Heart left ventricle (tissue), 16 donors: ENCODE results near the gene TTC33. TPM values are rescaled to one million over a fixed set of nuclear protein-coding genes. Genes with fewer than 3 reads are reported as not detected.
A peak's percentile ranks its signal among the peaks of the same experiment; 100 is the strongest.

Experiments used
- ATAC-seq, 4 donors: fragments of 200-7000 bp; cut with Tn5 transposase; one replicate each; pipeline ENCODE4 v1.9.1; 2020 to 2022; ENCODE audit warnings: moderate library complexity in 4 of 4, mild to moderate bottlenecking in 3 of 4, moderate number of reproducible peaks in 1 of 4
- DNase-seq, 5 donors: peaks; one replicate each; pipeline ENCODE4 v3.0.0-alpha.2; 2020
- H3K27ac ChIP-seq, 12 donors: fragments of 200-600 bp; sonication (generic) in 4 of 12; one replicate each; pipeline versions ENCODE4 v1.5.0 to v1.8.0; 2016 to 2022; ENCODE audit warnings: mild to moderate bottlenecking in 2 of 12
- H3K27me3 ChIP-seq, 9 donors: fragments of 200-600 bp; sonication (generic) in 2 of 9; one replicate each; pipeline versions ENCODE4 v1.5.1 to v1.8.0; 2016 to 2022; ENCODE audit warnings: mild to moderate bottlenecking in 3 of 9
- H3K36me3 ChIP-seq, 9 donors: fragments of 200-600 bp; sonication (generic) in 2 of 9; one replicate each; pipeline versions ENCODE4 v1.5.0 to v1.8.0; 2018 to 2022; ENCODE audit warnings: mild to moderate bottlenecking in 2 of 9
- H3K4me1 ChIP-seq, 12 donors: fragments of 200-600 bp; sonication (generic) in 4 of 12; one replicate each; pipeline versions ENCODE4 v1.5.0 to v1.8.0; 2016 to 2022; ENCODE audit warnings: mild to moderate bottlenecking in 3 of 12
- H3K4me3 ChIP-seq, 12 donors: fragments of 200-600 bp; sonication (generic) in 4 of 12; one replicate each; pipeline versions ENCODE4 v1.5.0 to v1.8.0; 2017 to 2022; ENCODE audit warnings: mild to moderate bottlenecking in 9 of 12, moderate library complexity in 4 of 12
- H3K9me3 ChIP-seq, 12 donors: fragments of 200-600 bp; sonication (generic) in 4 of 12; one replicate each; pipeline versions ENCODE4 v1.5.0 to v1.8.0; 2016 to 2022; ENCODE audit warnings: mild to moderate bottlenecking in 1 of 12
- POLR2A ChIP-seq, 2 donors: fragments of 450-650 bp; IDR thresholded peaks; one replicate each; pipeline ENCODE4 v1.6.1; 2017; ENCODE audit warnings: antibody characterized with exemption in 2 of 2, mild to moderate bottlenecking in 2 of 2, moderate library complexity in 2 of 2
- WGBS, 4 donors: extraction: QIAGEN DNeasy Blood & Tissue Kit in 2 of 4; methylation state at CpG; one replicate each; pipeline versions ENCODE4 v1.1.5 to v1.1.7; 2013 to 2018; 5-methylcytosine and 5-hydroxymethylcytosine counted together
- intact Hi-C, 10 donors: fragments of 100-400 bp; cut with DNase I; formaldehyde crosslinking; loops; one replicate each; pipeline versions ENCODE4 v1.11.1 to v1.14.2; 2022
- polyA plus RNA-seq, 2 donors: library from polyadenylated mRNA; stranded (reverse); fragments of 200-250 nt; gene quantifications; one replicate each; pipeline ENCODE4 v1.2.3, GENCODE V29; 2013
- total RNA-seq, 9 donors: library from RNA; depleted of rRNA in 2 of 9; stranded (reverse); fragments of >200 nt in 2 of 9; fragmentation: NEBNext Ultra II Directional in 3 of 9; extraction: Animal tissue kit (Norgen Biotek cat#: 25700) in 3 of 9; gene quantifications; one replicate each; pipeline versions ENCODE4 v1.1.0 to v1.2.4, GENCODE V29; 2016 to 2023
- TF ChIP-seq, protein P1 (sequence below), 12 donors: fragments of 200-600 bp; sonication (generic) in 4 of 12; IDR thresholded peaks; one replicate each; pipeline versions ENCODE4 v1.5.0 to v1.8.0; 2018 to 2022; ENCODE audit warnings: antibody characterized with exemption in 12 of 12, mild to moderate bottlenecking in 5 of 12
- donor health status: ischemic (EF 13 %, LVEDD 7.1; RV severe dilation, severe dysfunction).
- donor health status: healthy with polysubstance abuse.
- donor health status: DM: no; HTN: yes; CAD: no.
- donor health status: DM: no; HTN: no; CAD: no.
- donor health status: ischemic (EF 25% LVEDD 6.9; RV normal size, moderate dysfunction).
- donor health status: ischemic (EF 25% LVEDD 5.7; RV mildly dilated, moderate dysfunction).
- donor health status: healthy.
- donor health status: DM: yes; HTN: yes; CAD: no.
- donor health status: ischemic (EF 35%, LVEDD 5.7; RV mildly dilated, moderate dysfunction).
- donor health status: nonischemic (EF 11% LVEDD 7.7; RV severe dilation, severe dysfunction).
- donor health status: DM: yes; HTN: yes; CAD: no.
- donor health status: PGD.
- donor health status: ischemic (EF 29% LVEDD 5.4; RV normal size, mild dysfunction).
- donor health status: nonischemic (EF 23%, LVEDD 6.1; RV moderate dilation, normal function).

The TTC33 gene
- total and polyA plus RNA-seq, 11 donors, result 5.6 to 20.0 (median 14.2) TPM

DNA sequence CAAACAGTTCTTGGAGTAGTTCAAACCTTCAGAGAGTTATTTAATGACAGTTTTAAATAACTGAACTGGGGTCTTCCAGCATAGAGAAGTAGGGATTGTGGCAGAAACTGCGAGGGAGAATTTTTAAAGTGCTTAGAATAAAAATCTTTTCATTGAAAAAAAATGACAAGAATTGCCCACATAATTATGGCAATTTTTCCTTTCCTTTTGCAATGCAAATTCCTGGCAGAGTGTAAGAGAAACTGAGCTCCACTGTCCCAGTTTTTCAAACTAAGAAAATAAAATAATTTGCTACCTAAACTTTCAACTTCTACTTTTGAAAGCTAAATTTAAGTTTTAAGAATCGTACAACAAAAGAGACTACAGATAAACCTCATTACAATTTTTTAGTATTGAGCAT is 78.3 kb downstream of the TTC33 start:
- 52 to 61% (median 58%) methylated on average over 2 of the region's 2 CpGs for WGBS, 4 donors
- H3K27me3 ChIP-seq, result peaks cover 0 to 23% (median 3%) of the 10 kb centered on the region in 9 donors
- H3K27ac ChIP-seq, result peak overlapping the region in 11 of 12 donors; percentile 27 to 97 (median 88)
- DNase-seq (no peak), ATAC-seq (no peak)
- peaks cover 0 to 53% (median 11%) of the 10 kb centered on the region in 12 donors for H3K4me1 ChIP-seq
- H3K36me3 ChIP-seq, result peaks cover 0 to 10% (median 0%) of the 10 kb centered on the region in 9 donors
- peak overlapping the region in 9 of 12 donors; percentile 4 to 96 (median 86) for H3K4me3 ChIP-seq
- intact Hi-C loops, result loop anchor here in 3 of 10 donors (5.0 to 10.0 kb wide), 2 partner anchors 103 to 160 kb away; partner anchors contain the start of gene RPL37 (in 1 of the 3)
- TF ChIP-seq, protein P1, sequence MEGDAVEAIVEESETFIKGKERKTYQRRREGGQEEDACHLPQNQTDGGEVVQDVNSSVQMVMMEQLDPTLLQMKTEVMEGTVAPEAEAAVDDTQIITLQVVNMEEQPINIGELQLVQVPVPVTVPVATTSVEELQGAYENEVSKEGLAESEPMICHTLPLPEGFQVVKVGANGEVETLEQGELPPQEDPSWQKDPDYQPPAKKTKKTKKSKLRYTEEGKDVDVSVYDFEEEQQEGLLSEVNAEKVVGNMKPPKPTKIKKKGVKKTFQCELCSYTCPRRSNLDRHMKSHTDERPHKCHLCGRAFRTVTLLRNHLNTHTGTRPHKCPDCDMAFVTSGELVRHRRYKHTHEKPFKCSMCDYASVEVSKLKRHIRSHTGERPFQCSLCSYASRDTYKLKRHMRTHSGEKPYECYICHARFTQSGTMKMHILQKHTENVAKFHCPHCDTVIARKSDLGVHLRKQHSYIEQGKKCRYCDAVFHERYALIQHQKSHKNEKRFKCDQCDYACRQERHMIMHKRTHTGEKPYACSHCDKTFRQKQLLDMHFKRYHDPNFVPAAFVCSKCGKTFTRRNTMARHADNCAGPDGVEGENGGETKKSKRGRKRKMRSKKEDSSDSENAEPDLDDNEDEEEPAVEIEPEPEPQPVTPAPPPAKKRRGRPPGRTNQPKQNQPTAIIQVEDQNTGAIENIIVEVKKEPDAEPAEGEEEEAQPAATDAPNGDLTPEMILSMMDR (IDR thresholded peaks at IDR 0.05), result no peak
- no peak for TF ChIP-seq POLR2A (IDR thresholded peaks at IDR 0.05)
- H3K9me3 ChIP-seq, result no peaks in the 10 kb centered on the region

DNA sequence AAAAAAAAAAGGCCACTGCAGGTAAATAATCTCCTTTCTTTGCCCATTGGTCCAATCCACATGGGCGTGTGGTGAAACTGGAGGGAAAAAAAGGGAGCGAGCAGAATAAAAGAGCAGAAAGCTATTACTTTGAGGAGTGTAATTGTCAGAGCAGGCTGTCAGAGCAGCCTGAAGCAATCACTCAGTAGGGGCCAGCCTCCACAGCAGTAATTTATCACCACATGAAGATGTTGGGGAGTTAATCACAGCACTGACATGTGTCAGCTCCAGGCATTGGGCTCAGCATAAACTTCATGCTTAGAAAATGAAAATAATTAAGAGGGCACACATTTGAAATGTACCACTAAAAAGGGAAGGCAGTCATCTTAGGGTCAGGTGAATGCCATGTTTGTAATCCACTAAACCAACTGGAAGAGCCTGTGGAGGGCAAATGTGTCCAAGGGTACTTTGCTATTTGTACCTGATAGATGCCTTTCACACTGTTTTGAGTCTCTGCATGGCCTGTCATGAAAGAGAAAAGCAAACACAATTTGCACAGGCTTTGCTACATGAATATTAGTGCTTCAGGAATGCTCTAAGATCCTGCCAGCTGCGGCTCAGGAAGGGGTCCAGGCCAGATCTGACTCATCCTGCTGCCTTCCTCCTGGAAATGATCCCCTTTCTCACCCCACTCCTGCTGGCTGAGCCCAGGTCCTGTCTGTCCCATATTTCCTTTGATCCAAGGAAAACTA is 79.0 kb downstream of the TTC33 start:
- Histone ChIP-seq H3K27ac (peak overlapping the region in 11 of 12 donors; percentile 27 to 97 (median 88)), H3K4me1 (peaks cover 0 to 59% (median 11%) of the 10 kb centered on the region in 12 donors), H3K36me3 (peaks cover 0 to 9% (median 0%) of the 10 kb centered on the region in 9 donors), H3K9me3 (no peaks in the 10 kb centered on the region), H3K27me3 (peaks cover 0 to 16% (median 3%) of the 10 kb centered on the region in 9 donors), H3K4me3 (peak overlapping the region in 8 of 12 donors; percentile 4 to 96 (median 79))
- TF ChIP-seq POLR2A (IDR thresholded peaks at IDR 0.05), result no peak
- TF ChIP-seq, protein P1 (IDR thresholded peaks at IDR 0.05), result no peak
- intact Hi-C loops, result loop anchor here in 3 of 10 donors (5.0 to 10.0 kb wide), 2 partner anchors 102 to 161 kb away; partner anchors contain the start of gene RPL37 (in 1 of the 3)
- ATAC-seq (peak in 1 of 4 donors; percentile 40), DNase-seq (peak in 4 of 5 donors; percentile 34 to 67 (median 52))
- WGBS, 4 donors, result 63 to 77% (median 68%) methylated on average over 3 of the region's 3 CpGs

DNA sequence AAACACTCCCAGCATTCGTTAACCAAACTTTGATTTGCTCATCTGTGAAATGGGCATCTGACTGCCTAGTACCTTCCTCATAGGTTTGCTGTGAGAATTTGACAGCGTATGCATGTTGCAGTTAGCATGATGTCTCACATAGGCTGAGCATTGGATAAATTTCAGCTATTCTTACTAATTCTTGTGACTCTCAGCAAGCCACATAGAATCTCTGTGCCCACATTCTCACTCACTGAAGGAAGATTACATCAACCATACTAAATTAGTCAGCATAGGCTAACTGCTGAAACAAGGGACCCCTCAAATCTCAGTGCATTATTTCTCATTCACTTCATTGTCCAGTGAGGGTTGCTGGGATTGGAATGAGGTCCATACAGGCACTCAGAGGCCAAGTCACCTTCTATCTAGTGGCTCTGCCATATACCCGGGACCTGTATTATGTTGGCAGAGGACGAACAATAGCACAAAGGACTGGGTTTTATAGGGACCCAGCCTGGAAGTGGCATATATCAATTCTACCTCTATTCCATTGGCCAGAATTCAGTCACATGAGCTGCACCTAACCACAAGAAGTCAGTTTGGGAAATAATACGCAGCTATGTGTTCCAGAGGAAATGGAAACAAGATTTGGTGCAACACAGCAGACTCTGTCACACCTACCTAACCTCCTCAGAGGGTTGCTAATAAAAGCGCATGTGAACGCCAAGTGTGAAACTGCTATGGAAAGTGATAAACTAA is 80.2 kb downstream of the TTC33 start:
- WGBS, 4 donors, result 81 to 88% (median 84%) methylated on average over 7 of the region's 7 CpGs
- DNase-seq (no peak), ATAC-seq (no peak)
- Histone ChIP-seq H3K27me3 (peaks cover 0 to 4% (median 0%) of the 10 kb centered on the region in 9 donors), H3K27ac (peak overlapping the region in 1 of 12 donors; percentile 84), H3K36me3 (no peaks in the 10 kb centered on the region), H3K9me3 (no peaks in the 10 kb centered on the region), H3K4me1 (peaks cover 0 to 66% (median 11%) of the 10 kb centered on the region in 12 donors), H3K4me3 (no peak overlapping the region)
- TF ChIP-seq POLR2A (IDR thresholded peaks at IDR 0.05), result no peak
- TF ChIP-seq, protein P1 (IDR thresholded peaks at IDR 0.05), result no peak
- intact Hi-C loops, result loop anchor here in 3 of 10 donors (5.0 to 10.0 kb wide), 2 partner anchors 101 to 162 kb away; partner anchors contain the start of gene RPL37 (in 1 of the 3)
